Measurements from ENCODE around the gene IRF7.

The IRF7 gene

DNA sequence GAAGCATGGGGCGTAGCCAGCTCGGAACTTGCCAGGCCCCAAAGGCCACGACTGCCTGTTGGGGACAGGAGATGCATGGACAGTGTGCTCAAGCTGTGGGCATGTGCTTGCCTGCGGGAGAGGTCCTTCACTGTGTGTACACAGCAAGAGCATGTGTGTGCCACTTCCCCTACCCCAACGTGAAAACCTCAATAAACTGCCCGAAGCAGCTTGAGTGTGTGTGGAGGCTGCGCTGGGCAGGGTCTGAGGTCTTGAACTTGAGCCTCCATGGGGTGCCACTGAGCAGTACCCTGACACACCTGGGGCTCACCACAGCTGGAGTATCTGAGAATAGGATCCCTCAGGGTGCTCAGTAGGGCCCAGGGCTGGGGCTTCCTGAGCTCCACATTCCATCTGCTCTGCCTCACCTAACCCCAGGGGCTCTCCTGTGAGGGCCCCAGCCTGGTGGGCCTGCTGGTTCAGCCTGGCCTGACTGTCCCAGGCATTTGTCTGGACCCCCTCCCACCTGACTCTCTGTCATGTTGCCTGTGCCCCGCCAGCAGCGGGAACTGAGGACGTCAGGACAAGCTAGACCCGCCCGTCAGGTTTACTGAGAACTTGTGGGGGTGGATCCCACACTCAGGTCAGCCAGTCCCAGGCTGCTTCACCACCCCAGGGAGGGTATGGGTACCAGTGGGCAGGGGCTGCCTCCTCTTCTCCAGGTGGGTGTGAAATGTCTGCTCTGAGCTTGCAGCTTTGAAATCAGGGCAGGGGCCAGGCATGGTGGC is 51.8 kb downstream of the IRF7 start:
- DNase-seq (ENCODE audit: low read depth), result no peak

DNA sequence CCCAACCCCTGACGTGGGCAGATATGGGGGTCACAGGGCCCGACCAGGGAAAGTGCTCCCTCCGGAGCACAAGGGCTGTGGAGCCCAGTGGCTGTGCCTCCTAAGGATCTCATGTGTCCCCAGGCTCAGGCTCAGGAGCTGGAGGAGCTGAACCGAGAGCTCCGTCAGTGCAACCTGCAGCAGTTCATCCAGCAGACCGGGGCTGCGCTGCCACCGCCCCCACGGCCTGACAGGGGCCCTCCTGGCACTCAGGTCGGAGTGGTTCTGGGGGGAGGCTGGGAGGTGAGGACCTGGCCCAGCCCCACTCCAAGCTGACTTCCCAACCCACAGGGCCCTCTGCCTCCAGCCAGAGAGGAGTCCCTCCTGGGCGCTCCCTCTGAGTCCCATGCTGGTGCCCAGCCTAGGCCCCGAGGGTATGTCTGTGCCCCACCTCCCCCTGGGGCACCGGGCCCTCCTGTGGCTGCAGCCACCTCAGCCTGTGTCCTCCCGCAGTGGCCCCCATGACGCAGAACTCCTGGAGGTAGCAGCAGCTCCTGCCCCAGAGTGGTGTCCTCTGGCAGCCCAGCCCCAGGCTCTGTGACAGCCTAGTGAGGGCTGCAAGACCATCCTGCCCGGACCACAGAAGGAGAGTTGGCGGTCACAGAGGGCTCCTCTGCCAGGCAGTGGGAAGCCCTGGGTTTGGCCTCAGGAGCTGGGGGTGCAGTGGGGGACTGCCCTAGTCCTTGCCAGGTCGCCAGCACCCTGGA is 52.5 kb downstream of the IRF7 start:
- DNase-seq (ENCODE audit: low read depth), result no peak
